ENCODE results near the gene LRRC4C.

LRRC4C gene

DNA sequence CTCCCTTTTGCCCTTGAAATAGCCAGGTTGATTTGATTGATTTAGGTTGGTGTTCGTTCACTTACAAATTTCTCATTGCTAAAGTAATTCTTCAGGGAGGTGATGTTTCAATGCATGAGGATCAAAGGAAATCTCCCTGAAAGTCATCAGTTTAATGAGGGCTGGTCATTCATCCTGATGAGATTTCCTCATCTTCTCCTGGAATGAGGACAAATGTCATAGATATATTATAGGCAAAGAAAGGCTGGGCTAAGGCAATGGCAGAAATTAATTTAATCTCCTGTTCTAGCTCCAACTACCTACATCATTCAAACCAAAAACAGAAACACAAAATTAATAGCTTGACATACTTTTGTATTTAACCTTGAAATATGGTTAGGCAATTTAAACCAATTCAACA lies 1052.1 kb downstream of the LRRC4C start:
- DNase-seq (ENCODE audit: insufficient read length, low spot score) (no peak), FAIRE-seq (no peak)

DNA sequence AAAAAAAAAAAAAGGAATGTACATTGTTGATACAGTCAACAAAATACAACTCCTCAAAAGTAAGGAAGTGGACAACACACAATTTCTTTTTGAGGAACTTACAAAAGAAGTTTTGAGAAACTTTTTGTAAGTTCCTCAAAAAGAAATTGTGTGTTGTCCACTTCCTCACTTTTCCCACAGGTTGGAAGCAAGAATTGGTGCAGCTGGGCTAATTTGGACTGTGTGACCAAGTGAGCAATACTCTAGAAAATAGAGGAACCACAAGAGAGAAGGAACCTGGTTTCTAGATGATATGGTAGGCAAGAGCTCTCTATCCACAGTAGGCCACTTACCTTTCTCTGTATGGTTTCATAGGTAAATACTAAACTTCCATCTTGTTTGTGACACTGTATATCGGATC lies 1053.8 kb downstream of the LRRC4C start:
- DNase-seq (ENCODE audit: insufficient read length, low spot score) (no peak), FAIRE-seq (no peak)

DNA sequence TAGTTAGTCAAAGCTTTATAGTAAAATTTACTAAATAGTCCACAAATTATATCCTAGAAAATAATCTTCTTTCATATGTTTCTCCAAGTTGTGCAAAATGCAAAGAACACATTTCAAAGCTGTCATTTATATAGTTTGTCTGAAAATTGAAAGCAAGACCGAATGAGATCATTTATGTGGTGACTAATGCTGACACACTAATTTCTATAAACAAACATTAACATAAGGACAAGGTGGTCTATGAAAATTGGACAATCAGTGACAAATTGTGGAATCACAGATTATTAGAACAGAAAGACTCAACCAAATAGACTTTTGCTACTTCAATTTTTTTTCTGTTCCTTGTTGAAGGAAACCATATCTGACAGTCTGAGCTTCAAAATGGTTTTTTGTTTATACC lies 1056.1 kb downstream of the LRRC4C start:
- FAIRE-seq: no peak
- DNase-seq (ENCODE audit: insufficient read length, low spot score): no peak

DNA sequence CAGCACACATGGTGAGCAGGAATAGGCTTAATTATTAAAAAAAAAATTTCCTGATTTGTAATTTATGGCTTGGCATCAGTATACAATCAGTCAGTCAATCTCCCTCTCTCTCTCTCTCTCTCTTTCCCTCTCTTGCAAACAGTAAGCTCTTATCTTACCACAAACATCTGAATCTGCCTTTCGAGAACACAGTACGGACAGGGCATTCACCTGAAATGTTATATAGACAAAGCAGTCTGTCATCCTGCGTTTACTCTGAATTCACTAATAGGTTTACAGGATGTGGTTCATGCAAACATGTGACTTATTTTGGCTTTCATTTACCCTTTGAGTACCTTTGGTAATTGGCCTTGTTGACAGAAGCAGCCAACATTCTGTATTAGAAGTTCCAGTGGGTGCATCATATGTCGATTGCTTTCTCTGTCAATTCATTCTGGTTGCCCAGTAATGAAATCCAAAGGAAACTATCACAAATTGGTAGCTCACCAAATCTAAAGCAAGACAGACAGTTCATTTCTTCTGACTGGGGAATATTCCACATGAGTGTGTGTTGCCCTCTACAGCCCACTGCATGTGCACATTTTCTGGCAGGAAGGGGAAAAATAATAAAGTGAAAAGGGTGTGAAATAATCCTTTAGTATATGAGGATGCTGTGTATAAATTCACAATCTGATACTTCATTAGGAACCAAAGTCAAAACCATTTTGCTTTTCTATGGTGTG lies 1058.2 kb downstream of the LRRC4C start:
- FAIRE-seq (no peak), DNase-seq (ENCODE audit: insufficient read length, low spot score) (no peak)

DNA sequence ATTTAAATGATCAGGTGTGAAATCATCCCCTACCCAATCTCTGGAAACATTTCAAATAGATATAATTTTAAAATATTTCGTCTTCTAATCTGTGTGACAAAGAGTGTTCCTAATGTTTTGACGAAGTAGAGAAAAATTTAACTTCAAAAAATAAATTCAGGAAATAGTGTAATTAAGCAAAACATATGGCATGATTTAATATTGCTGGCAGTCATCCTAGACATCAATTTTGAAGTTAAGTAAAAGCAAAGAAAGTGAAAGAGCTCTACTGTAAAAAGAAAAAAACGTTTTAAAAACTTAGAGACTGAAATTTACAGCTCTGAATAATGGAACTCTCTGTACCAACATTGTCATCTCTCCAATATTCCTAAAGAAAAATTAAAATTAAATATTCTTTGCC lies 1062.3 kb downstream of the LRRC4C start:
- no peak for FAIRE-seq
- DNase-seq (ENCODE audit: insufficient read length, low spot score): no peak

DNA sequence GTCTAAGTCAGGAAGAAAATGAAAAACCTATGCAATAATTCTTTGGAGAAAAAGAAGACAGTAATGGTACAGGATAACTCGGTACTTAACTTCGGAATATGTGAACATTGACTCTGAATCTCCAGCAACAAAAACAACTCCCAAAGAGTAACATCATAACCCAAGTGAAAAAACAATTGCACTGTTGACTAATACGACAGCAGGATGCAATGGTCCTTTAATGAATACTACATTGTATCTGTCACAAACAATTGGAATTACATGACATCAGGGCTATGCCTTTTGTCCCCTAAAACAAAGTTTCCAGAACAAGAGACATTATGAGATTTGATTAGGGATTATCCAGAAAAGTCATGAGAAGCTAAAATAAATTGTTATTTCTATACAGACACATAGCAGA lies 1065.9 kb downstream of the LRRC4C start:
- FAIRE-seq (no peak), DNase-seq (ENCODE audit: insufficient read length, low spot score) (no peak)

DNA sequence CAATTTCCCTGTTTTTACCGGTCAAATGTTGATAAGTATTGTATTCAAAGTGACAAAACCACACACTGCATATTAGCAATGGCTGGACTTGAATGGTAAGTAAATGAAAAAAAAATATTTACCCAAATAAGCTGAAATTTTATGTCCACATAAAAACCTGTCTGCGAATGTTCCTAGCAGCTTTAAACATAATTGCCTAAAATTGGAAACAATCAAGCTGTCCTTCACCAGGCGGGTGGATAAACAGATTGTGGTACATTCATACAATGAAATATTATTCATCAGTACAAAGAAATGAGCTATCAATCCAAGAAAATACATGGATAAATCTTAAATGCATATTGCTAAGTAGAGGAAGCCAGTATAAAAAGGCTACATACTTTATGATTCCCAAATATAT lies 1067.8 kb downstream of the LRRC4C start:
- no peak for DNase-seq (ENCODE audit: insufficient read length, low spot score)

DNA sequence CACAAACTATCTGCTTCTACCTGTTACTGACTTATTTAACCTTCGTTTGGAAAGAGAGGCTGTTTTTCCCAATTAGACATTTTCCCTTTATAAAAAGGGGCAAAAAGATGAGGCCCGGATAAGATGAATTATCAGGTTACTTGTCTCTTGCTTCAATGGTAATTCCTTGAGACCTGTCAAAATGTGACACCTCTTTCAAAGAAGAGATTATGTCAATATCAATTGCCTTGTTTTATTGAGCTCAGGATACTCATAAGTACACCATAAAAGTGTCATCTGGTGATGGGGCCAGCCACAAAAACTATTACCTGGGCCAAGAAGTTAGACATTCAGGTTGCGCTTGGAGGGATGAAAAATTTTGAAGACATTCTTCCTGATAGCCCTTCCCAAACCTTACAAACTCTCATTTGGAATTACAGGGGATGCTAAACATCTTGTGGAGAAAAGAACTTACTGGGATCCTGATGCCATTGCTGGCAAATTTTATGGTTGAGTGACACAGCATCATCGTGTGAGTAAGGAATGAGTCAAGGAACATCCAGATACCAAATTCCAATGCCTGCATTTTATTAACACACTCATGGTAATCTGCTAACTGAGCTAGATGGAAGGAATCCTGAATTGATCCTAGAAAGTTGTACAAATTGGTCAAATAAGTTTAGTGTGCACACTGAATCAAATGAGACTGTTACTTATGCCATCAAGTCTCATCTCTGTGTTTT lies 1071.2 kb downstream of the LRRC4C start:
- FAIRE-seq: no peak
- no peak for DNase-seq (ENCODE audit: insufficient read length, low spot score)

More for the DNA sequence above, 1067.8 kb downstream of the LRRC4C start:
- FAIRE-seq: no peak

DNA sequence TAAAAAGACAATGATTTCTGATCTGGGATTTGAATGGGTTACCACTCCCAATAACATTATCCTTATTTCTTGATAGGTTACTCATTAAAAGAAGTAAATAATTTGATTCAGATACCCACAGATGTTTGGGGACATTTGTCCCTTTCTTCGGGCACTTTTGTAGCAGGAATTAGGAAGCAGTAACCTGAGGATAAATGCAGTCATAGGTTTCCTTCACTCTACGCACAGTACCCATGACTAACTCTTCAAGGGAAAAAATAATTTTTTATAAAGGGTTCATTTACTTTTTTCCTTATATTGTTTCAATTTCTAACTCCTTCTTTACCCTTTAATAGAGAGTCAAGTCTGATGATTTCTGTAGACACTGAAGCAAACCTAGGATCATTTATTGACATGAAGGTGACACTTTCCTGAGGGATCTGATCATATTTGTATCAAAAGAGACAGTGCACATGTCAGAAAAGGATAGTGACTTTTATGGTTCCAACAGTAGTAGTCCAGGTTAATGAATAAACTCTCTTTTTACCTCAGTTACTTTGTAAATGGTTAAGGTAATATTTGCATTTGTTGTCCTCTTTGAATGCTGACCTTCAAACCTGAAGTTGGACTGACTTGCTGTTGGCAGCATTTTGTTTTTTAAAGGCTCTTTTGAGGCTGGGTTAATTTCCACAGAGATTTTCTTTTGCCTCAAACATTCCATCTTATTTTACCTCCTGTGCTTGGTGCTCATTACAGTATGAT lies 1072.0 kb downstream of the LRRC4C start:
- DNase-seq (ENCODE audit: insufficient read length, low spot score): no peak
- no peak for FAIRE-seq

DNA sequence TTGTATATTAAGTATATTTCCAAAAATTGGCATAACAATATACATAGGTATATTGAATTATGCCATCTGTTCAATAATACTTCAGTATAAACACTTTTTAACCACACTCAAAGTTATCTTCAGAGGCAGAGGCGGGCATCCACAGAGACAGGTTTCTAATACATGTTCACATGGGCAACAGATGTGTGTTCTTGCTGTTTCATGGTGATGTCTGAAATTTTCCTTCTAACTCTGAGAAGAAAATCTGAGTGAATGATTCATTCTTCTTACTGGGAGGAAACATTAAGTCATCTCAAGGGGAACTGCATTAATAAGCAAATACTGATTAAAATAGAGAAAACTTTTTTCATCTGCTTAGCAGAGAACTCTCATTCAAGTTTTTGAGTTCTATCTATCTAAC lies 1074.5 kb downstream of the LRRC4C start:
- DNase-seq (ENCODE audit: insufficient read length, low spot score): no peak
- no peak for FAIRE-seq

DNA sequence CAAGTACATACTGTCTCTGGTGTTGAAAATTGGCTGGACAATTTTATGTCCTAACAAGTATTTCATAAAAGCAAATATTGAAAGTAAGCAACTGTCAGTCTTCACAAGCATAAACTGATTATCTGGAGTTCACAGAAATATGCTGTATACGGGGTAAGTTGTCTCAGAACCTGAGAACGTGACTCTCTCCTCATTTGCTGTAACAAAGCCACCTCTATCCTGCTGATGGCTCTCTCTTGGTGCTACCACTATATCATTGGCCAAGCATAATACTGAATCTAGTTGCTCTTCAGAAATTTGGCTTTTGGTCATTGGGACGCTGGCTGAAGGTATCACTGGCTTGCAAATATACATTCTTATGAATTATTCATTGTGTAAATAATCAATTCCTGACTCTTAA lies 1078.0 kb downstream of the LRRC4C start:
- FAIRE-seq (no peak), DNase-seq (ENCODE audit: insufficient read length, low spot score) (no peak)

DNA sequence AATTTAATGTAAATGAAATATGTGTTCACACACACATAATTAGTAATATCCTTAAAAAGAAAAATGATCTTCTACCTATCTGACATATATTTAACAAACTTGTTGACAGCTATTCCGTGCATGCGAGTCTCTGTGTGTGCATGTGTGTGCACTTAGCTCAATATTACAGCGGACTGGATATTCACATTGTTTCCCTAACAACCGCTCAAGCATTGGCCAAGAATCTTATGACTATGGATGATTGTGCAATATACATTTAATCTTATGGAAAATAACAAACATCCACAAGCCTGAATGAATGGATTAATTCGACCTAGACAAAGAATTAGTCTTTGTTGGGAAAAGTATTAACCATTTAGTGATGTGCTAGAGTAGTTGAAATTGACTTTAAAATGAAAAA lies 1078.6 kb downstream of the LRRC4C start:
- no peak for FAIRE-seq
- DNase-seq (ENCODE audit: insufficient read length, low spot score): no peak

DNA sequence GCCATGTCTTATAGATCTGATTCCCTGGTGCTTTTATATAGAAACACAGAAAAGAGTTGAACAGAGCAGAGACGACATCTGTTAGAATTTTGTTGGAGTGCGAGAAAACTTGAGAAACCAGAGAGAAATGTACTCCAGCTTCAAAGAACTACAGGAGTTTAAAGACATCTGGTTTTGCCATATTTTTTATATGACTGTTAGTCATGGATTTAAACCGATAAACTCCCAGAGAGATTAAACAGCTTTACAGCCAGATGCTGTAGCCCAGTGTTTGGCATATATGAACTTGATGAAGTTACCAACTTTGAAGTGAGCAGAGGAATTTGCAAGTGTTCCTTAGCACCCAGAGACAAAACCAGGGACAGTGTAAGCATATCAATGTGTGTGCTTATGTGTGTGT lies 1083.1 kb downstream of the LRRC4C start:
- FAIRE-seq: no peak

DNA sequence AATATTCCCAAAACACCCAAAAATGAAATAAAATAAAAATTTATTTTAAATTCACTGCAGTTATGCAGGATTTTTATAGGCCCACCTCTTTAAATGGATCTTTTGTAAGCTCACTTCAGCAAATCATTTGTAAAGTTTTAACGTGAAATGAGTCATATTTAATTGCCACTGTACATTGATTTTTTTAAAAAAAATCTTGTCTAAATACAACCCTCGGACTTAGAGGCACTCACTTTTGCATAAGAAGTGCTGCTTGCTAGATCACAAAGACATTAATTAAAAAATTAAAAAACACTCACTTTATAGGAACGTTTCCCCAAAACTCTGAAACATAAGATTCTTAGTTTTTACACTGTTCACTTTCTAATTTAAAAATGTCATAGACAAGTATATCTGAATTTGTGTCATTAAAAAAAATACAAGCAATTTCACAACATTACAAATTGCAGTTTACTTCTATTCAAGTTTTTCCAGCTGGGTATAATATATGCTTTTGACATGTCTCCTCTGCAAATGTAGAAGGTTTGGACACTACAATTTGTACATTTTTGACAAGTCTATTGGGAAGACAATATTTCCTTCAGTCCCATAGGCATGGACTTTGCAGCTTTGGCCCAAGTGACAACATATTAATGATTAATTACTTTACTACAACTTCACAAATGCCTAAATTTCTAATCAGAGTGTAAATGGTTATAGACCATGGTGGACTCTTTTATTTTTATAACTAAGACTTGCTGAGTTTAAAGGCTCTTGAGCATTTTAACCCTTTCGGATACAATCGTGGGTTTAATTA lies 1088.4 kb downstream of the LRRC4C start:
- no peak for DNase-seq (ENCODE audit: insufficient read length, low spot score)
- FAIRE-seq: no peak

More for the DNA sequence above, 1083.1 kb downstream of the LRRC4C start:
- DNase-seq (ENCODE audit: insufficient read length, low spot score): no peak

DNA sequence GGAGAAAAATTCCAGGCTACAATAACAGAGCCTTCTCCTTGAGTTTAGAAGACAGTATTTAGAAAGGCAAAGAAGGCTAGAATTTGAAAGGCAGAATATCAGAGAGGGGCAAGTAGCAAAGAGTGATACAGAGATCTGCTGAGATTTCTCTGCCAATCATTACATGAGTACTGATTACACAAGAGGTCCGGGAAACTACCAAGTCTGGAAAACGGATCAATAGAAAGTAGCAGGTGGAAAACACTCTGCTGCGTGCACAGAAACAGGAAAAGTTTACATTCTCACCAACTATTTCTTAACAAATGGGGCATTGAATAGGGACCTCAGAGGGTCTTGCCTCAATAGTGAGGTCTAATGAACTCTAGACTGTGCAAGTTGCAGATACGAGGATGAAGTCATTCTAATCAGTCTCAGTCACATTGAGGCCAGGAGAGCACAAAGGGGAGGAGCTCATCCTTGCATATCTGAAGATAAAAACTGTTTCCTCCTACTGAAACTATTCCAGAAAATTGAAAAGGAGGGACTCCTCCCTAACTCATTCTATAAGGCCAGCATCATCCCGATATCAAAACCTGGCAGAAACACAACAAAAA lies 1099.2 kb downstream of the LRRC4C start:
- FAIRE-seq: no peak
- no peak for DNase-seq (ENCODE audit: insufficient read length, low spot score)

DNA sequence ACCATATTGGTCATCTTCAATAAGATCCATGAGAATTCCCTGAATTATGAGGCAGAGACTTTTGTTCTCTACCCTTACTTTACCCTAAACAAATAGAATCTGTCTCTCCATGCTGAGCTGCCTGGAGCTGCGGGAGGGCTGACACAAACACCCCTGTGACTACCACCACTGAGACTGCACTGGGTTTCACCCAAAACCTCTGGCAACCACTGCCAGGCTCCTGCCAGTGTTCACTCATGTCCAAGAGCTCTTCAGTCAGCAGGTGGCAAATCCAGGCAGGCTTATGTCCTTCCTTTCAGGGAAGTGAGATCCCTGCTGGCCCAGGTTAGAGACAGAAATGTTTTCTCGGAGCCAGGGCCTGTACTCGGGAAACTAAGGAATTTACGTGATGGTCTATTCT lies 1105.3 kb downstream of the LRRC4C start:
- DNase-seq (ENCODE audit: insufficient read length, low spot score) (no peak), FAIRE-seq (no peak)

DNA sequence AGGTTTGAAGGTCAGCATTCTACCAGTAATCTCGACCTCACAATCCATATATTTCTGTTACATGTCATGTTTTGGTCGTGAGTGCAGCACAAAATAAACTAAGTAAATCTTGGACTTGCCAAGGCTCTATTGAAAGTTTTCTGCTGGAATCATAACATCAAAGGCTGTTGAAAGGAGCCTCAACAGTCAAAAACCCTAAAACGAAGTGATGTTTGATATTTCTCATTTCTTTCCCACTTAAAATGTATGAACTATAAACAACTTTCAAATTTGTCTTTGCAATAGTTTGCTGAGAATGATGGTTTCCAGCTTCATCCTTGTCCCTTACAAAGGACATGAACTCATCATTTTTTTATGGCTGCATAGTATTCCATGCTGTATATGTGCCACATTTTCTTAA lies 1118.5 kb downstream of the LRRC4C start:
- no peak for FAIRE-seq
- DNase-seq (ENCODE audit: insufficient read length, low spot score): no peak

DNA sequence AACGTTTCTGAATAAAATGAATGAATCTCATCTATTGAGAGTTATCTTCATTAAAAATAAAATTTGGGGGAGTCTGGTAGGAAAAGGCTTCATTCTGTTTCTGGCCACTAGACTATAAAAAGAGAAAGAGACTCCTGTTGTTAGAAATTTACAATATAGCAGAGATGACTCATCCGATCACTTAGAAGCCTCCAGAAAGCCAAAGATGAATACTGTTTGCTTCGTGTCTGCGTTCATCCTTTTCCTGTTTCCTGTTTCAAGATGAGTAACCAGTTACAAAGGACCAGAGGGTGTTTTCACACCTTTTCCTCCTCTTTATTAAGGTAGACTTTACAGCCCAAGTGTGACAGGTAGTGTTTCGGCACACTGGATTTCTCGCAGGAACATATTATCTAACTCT lies 1120.7 kb downstream of the LRRC4C start:
- no peak for FAIRE-seq

DNA sequence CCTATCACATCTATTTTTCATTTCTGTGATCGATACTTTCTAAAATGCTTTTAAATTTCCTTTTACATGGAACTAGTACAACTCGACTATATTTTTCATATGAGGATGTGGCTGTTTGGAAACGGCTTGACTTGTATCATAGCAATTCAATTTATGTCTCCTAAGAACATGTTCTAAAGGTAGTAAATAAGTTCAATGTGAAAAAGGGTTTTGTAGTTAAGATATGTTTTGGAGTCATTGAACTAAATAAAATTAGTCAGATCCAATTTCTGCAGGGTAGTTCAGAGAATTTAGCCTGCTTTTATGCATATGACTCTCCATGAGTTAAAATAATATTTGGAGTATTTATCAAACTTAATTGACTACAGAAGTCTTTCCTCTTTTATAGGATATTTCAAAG lies 1121.4 kb downstream of the LRRC4C start:
- DNase-seq (ENCODE audit: insufficient read length, low spot score): no peak
- FAIRE-seq: no peak

More for the DNA sequence above, 1120.7 kb downstream of the LRRC4C start:
- no peak for DNase-seq (ENCODE audit: insufficient read length, low spot score)

DNA sequence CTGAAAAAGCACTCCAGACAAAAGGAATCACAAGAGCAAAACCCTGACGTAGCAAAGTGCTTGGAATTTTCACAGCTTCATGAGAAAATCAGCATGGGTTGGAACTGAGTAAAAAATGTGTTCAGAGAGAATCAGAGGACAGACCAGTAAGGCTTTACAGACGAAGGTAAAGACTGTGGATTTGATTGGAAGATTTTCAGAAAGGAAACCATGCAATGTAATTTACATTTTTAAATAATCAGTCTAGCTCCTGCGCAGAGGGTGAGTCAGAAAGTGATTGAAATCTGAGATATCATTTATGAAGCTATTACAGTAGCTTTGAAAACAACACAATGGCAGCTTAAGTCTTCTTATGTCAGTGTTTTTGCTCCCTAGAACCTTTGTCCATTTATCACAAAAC lies 1122.3 kb downstream of the LRRC4C start:
- FAIRE-seq (no peak), DNase-seq (ENCODE audit: insufficient read length, low spot score) (no peak)

Measured in GM19239 (cell line).